T-helper 1 cell treated with Interleukin-12 subunit alpha and Interleukin-12 subunit beta and Interleukin-4 antibody, amounts not matched to agents 30 ng/mL and 1 ng/mL, for 36 hours (primary cell): Measurements from ENCODE around the gene PLEKHG4. TPM values are rescaled to one million over a fixed set of nuclear protein-coding genes. Genes with fewer than 3 reads are reported as not detected.

Experiments used
- intact Hi-C: fragments of 100-400 bp; cut with micrococcal nuclease; formaldehyde crosslinking; loops from one replicate; pipeline ENCODE4 v1.15.1; 2024
- total RNA-seq: library from RNA; stranded (reverse); gene quantifications from 2 replicates; pipeline ENCODE4 v1.2.3, GENCODE V29; 2022

PLEKHG4 gene
- total RNA-seq, 1 donor from 2014 or later: 23.0 TPM

GRCh38 chr16:67258161-67258835, 21.0 kb upstream of the PLEKHG4 start:
- intact Hi-C loops: no loop called here

DNA sequence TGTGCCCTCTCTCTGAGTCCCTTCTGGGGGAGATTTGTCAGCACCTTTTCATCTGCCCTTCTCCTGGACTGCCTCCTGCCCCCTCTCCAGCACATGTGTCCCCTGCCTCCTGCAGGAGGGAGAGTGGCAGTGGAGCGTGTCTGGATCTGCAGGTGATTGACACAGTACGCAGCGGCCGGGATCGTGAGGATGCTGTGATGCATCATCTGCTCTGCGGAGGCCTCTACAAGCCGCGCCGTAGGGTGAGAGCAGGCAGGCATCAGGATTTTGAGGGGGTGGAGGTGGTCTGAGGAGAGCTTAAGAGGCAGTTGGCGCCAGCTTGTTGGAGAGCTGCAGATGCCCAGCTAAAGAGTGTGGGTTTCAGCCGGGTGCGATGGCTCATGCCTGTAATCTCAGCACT, 19.6 kb upstream of the PLEKHG4 start:
- intact Hi-C loops: loop anchor here (1.0 kb wide), 2 partner anchors 140 to 188 kb away; no protein-coding TSS in a partner anchor

GRCh38 chr16:67260426-67261063, 18.8 kb upstream of the PLEKHG4 start:
- intact Hi-C loops: loop anchor here (1.0 kb wide), 2 partner anchors 139 to 187 kb away; no protein-coding TSS in a partner anchor

GRCh38 chr16:67263201-67263600, 16.1 kb upstream of the PLEKHG4 start:
- intact Hi-C loops: no loop called here

DNA sequence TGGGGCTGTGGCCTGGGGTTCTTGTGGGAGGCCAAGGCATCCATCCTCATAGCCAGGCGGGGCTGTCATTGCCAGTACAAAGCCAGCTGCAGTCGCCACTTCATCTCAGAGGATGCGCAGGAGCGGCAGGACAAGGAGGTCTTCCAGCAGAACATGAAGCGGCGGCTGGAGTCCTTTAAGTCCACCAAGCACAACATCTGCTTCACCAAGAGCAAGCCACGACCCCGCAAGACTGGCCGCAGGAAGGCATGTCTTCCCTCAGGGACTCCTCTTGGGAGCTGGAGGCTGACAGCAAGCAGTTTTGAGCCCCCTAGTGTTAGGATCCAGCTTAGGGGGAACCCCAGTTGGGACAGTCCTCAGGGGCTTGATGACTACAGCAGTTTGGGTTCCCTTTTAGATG, 15.1 kb upstream of the PLEKHG4 start:
- intact Hi-C loops: no loop called here

GRCh38 chr16:67264866-67265265, 14.5 kb upstream of the PLEKHG4 start:
- intact Hi-C loops: no loop called here

DNA sequence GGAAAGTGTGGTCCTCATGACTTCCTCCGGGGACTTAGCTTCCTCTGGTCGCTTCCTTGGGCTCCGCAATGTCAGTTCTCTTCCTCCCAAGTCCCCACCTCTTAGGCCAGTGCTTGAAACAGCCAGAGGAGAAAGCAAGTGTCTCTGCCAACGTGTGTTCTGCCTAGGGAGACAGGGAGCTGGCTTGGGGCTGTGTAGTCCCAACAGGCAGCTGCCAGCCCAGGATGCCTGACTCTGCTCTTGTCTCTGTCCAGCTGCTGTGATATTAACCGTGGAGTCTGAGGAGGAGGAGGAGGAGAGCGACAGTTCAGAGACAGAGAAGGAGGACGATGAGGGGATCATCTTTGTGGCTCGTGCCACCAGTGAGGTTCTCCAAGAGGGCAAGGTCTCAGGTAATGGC, 13.5 kb upstream of the PLEKHG4 start:
- intact Hi-C loops: no loop called here

- intact Hi-C loops: no loop called here
Measured at GRCh38 chr16:67268136-67268579, 11.2 kb upstream of the PLEKHG4 start.

DNA sequence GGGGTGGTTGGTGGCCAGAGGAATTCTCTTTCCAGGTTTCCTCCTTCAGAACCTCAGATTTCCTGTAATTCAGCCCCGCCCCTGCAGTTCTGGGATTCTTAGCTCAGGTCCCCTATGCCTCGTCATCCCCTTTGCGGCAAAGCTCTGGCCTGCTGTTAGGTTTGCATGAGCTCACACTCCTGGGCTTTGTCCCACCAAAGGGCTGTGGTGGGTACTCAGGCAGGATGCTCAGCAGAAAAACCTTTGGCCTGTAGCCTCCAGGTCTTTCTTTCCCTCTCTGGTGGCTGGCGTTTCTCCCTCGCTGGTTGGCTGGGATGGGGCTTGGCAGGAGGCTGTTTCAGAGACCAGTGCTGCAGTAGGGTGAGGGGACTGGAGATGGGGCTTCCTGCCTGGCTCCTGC, 9.6 kb upstream of the PLEKHG4 start:
- intact Hi-C loops: no loop called here

DNA sequence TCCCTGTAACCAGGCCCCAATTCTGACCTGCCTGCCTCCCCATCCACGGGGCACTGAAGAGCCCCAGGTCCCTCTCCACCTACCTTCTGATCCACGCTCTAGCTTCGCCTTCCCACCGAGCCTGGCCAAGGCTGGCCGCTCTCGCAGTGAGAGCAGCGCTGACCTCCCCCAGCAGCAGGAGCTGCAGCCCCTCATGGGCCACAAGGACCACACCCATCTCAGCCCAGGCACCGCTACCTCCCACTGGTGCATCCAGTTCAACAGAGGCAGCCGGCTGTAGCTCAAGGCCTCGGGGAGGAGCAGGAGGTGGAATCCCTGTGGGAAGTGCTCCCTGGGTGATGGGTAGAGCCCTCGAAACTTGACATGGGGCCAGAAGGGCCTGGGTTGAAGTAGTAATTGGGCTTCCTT, 8.4 kb upstream of the PLEKHG4 start:
- intact Hi-C loops: no loop called here

DNA sequence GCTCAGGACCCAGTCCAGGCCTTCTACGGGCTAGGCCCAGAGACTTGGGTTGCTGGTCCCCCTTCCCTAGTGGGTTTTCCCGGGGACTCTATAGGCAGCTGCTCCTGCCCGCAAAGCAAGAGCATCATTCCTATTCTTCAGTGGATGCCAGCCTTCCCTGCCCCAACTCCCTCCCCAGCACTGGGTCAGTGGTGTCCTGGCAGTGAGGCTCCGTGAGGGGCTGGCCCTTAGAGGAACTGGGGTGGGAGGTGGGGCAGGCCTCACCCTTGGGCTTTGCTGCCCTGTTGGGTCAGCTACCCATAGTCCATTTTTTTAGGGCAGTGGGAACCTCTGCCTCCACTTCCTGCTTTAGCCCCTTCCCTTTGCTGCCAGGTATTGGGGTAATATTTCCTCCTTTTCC, 7.9 kb upstream of the PLEKHG4 start:
- intact Hi-C loops: no loop called here

DNA sequence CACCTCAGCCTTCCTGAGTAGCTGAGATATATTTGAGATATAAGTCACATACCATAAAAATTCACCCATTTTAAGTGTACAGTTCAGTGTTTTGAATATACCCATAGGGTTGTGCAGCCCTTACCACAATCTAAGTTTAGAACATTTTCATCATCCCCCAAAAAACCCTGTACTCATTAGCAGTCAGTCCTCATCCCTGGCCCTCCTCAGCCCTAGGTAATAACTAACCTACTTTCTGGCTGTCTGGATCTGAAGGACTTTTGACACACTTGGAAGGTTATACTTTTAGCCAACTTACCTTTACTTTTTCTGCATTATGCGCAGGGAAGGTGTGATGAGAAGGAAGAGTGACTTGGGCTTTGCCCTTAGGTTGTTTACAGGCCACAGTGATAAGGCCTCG, 4.0 kb upstream of the PLEKHG4 start:
- intact Hi-C loops: no loop called here

- intact Hi-C loops: no loop called here
Measured at GRCh38 chr16:67277294-67277998, 1.9 kb upstream of the PLEKHG4 start.

GRCh38 chr16:67277999-67278772, 1.1 kb upstream of the PLEKHG4 start:
- intact Hi-C loops: loop anchor here (2.0 kb wide), 1 partner anchor 51 kb away; the partner anchor contains the start of gene TMEM208

DNA sequence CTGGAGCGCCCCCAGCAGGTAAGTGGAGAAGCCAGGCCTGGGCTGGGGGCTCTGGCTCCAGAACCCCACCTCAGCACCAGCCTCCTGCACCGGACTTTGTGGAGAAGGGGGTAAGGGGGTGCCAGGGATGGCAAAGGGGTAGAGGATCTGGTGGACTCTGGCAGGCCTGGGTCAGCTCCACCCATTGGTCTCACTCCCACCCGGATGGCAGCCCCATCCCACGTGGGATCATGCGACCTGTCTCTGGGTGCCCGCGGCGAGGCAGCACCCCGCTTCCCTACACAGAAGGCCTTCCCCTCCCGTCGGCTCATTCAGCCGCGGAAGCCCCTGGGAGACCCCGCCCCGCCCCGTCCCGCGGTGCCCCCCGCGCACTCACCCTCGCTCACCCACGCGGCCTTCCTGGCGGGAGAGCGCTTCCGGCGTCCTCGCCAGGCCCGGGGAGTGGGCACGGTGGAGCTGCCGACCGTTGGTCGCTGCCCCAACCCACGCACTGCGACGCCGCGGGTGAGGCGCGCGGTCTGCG, 498 bp upstream of the PLEKHG4 start:
- intact Hi-C loops: loop anchor here (1.0 to 2.0 kb wide), 5 partner anchors 32 to 120 kb away; partner anchors contain the start of genes FHOD1, TMEM208 and TPPP3

DNA sequence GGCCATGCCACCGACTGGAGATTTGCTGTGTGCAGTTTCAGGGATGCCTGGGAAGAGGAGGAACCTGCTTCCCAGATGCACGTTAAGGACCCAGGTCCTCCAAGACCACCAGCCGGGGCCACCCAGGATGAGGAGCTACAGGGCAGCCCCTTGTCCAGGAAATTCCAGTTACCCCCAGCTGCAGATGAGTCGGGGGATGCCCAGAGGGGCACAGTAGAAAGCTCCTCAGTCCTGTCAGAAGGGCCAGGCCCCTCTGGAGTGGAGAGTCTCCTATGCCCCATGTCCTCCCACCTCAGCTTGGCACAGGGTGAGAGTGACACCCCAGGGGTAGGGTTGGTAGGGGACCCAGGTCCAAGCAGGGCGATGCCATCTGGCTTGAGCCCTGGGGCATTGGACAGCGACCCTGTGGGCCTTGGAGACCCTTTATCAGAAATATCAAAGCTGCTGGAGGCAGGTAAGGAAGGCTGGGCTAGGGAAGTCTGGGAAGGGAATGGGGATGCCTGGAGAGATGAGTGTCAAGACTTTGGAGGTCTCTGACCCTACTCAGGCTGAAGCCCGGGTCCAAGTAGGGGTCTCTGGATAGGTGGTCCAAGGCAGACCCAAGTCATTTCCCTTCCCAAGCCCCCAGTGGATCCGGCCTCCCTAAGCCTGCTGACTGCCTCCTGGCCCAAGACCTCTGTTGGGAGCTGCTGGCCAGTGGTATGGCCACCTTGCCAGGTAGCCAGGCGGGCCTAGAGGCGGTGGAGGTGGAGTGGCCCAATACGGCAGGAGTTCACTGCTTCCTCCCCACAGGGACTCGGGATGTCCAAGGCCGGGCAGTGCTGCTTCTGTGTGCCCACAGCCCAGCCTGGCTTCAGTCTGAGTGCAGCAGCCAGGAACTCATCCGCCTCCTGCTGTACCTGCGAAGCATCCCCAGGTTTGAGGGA, 1.0 kb downstream of the PLEKHG4 start:
- intact Hi-C loops: no loop called here

DNA sequence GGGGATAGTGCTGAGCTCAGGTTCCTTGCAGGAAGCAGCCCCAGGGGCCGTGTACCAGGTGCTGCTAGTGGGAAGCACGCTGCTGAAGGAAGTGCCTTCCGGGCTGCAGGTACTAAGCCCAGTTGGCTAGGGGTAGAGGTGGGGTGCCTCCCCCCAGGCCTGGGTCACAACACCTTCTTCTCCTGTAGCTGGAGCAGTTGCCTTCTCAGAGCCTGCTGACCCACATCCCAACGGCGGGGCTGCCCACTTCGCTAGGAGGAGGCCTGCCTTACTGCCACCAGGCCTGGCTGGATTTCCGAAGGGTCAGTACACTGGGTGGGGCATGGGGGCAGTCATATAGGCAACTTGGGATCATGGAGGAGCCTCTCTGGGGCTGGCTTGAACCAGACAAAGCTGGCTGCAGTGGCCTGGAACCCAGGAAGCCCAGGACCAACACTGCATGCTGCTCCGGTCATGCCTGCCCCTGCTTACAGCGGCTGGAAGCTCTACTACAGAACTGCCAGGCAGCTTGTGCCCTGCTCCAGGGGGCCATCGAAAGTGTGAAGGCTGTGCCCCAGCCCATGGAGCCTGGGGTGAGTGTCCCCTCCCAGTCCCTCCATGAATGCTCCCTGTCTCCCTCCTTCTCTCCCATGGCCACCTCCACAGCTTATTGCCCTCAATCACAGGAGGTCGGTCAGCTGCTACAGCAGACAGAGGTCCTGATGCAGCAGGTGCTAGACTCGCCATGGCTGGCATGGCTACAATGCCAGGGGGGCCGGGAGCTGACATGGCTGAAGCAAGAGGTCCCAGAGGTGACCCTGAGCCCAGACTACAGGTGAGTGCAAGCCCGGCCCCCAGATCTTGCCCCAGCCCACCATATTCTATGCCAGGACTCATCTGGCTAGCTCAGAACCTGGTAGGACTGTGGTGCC, 2.5 kb downstream of the PLEKHG4 start:
- intact Hi-C loops: no loop called here

DNA sequence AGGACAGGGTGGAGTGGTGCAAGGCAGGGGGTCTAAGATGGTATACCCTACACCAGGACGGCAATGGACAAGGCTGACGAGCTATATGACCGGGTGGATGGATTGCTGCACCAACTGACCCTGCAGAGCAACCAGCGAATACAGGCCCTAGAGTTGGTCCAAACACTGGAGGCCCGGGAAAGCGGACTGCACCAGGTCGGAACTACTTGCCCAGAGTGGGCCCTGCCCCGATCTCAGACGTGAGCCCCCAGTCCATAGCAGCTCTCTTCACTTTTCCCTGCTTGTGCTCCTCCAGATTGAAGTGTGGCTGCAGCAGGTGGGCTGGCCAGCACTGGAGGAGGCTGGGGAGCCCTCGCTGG, 3.1 kb downstream of the PLEKHG4 start:
- intact Hi-C loops: no loop called here
